Neutrophil (primary cell): ENCODE data around the gene ESM1.
"Not testable (repeated sequence)": the region's sequence is repeated elsewhere in the genome, so short reads cannot be mapped to it uniquely, and the experiment has no call there.

ENCODE experiments used
- H3K27ac ChIP-seq: fragments of 200-600 bp; sonication (generic); 2 replicates; pipeline ENCODE4 v1.5.1; 2016; ENCODE audit warnings: mild to moderate bottlenecking, moderate library complexity
- H3K27me3 ChIP-seq: fragments of 200-600 bp; sonication (generic); 2 replicates; pipeline ENCODE4 v1.6.0; 2016; ENCODE audit warnings: mild to moderate bottlenecking
- H3K36me3 ChIP-seq: fragments of 200-600 bp; sonication (generic); 2 replicates; pipeline ENCODE4 v1.5.1; 2017
- H3K4me1 ChIP-seq, 2 experiments: fragments of 200-600 bp in 1 of 2; sonication (generic) in 1 of 2; 1 replicate in 1 of 2; 2 replicates in 1 of 2; pipeline versions ENCODE4 v1.5.1 to v1.6.1; 2013 to 2016; ENCODE audit warnings: low read depth in 1 of 2, low read length in 1 of 2, mild to moderate bottlenecking in 1 of 2, moderate library complexity in 1 of 2; ENCODE audit not compliant: control insufficient read depth in 1 of 2, insufficient read depth in 1 of 2
- H3K4me3 ChIP-seq, 2 experiments: fragments of 200-600 bp in 1 of 2; sonication (generic) in 1 of 2; 1 replicate in 1 of 2; 2 replicates in 1 of 2; pipeline ENCODE4 v1.5.1; 2013 to 2016; ENCODE audit warnings: low read depth in 1 of 2, low read length in 1 of 2, mild to moderate bottlenecking in 1 of 2, moderate library complexity in 1 of 2
- H3K9me3 ChIP-seq: fragments of 200-600 bp; sonication (generic); 2 replicates; pipeline ENCODE4 v1.5.1; 2016
- CTCF ChIP-seq: fragments of 200-600 bp; sonication (generic); IDR thresholded peaks from 2 replicates; pipeline ENCODE4 v1.5.1; 2016; ENCODE audit warnings: antibody characterized with exemption

ESM1 gene

GRCh38 chr5:55003432-55004065, 18.2 kb upstream of the ESM1 start:
- H3K4me3 ChIP-seq = no peak overlapping the region
- H3K36me3 ChIP-seq = no peaks in the 10 kb centered on the region
- H3K4me1 ChIP-seq = no peaks in the 10 kb centered on the region
- no peaks in the 10 kb centered on the region for H3K27me3 ChIP-seq
- no peaks in the 10 kb centered on the region for H3K9me3 ChIP-seq
- H3K27ac ChIP-seq = no peak overlapping the region
- TF ChIP-seq CTCF = no peak

- not testable (repeated sequence) for H3K27me3 ChIP-seq, H3K9me3 ChIP-seq, H3K27ac ChIP-seq, H3K4me1 ChIP-seq, H3K36me3 ChIP-seq, H3K4me3 ChIP-seq
These were observed 16.8 kb upstream of the ESM1 start for GRCh38 chr5:55002166-55002565.

GRCh38 chr5:54997081-54997480, 11.7 kb upstream of the ESM1 start:
- Histone ChIP-seq H3K36me3 (no peaks in the 10 kb centered on the region), H3K9me3 (no peaks in the 10 kb centered on the region), H3K27ac (no peak overlapping the region), H3K4me3 (no peak overlapping the region), H3K4me1 (no peaks in the 10 kb centered on the region), H3K27me3 (no peaks in the 10 kb centered on the region)
- no peak for TF ChIP-seq CTCF

- H3K4me1 ChIP-seq = no peaks in the 10 kb centered on the region
- H3K9me3 ChIP-seq = no peaks in the 10 kb centered on the region
- no peak overlapping the region for H3K4me3 ChIP-seq
- TF ChIP-seq CTCF = no peak
- no peaks in the 10 kb centered on the region for H3K36me3 ChIP-seq
- no peaks in the 10 kb centered on the region for H3K27me3 ChIP-seq
- H3K27ac ChIP-seq = no peak overlapping the region
These were observed 11.1 kb upstream of the ESM1 start for GRCh38 chr5:54996466-54996865.

GRCh38 chr5:54995168-54995567, 9.8 kb upstream of the ESM1 start:
- Histone ChIP-seq H3K36me3 (no peaks in the 10 kb centered on the region), H3K27me3 (no peaks in the 10 kb centered on the region), H3K9me3 (no peaks in the 10 kb centered on the region), H3K27ac (no peak overlapping the region), H3K4me1 (no peaks in the 10 kb centered on the region), H3K4me3 (no peak overlapping the region)
- TF ChIP-seq CTCF = no peak

- H3K4me1 ChIP-seq = no peaks in the 10 kb centered on the region
- no peak for TF ChIP-seq CTCF
- no peak overlapping the region for H3K27ac ChIP-seq
- no peaks in the 10 kb centered on the region for H3K27me3 ChIP-seq
- H3K4me3 ChIP-seq = no peak overlapping the region
- no peaks in the 10 kb centered on the region for H3K9me3 ChIP-seq
- H3K36me3 ChIP-seq = no peaks in the 10 kb centered on the region
These were observed 9.2 kb upstream of the ESM1 start for GRCh38 chr5:54994628-54995027.
